Testis (tissue), 2 donors: Measurements from ENCODE around the gene MTURN.

ENCODE experiments used
- POLR2A ChIP-seq: fragments of 450-650 bp; IDR thresholded peaks from one replicate; pipeline ENCODE4 v1.6.1; 2017; ENCODE audit warnings: antibody characterized with exemption, mild to moderate bottlenecking, moderate library complexity
- TF ChIP-seq, protein P1 (sequence below), 3 experiments: fragments of 450-650 bp in 2 of 3; fragments of 200-600 bp in 1 of 3; sonication (generic) in 1 of 3; IDR thresholded peaks; one replicate each; pipeline ENCODE4 v1.5.1; 2016 to 2019; ENCODE audit warnings: antibody characterized with exemption in 3 of 3, mild to moderate bottlenecking in 2 of 3, moderate library complexity in 1 of 3

DNA sequence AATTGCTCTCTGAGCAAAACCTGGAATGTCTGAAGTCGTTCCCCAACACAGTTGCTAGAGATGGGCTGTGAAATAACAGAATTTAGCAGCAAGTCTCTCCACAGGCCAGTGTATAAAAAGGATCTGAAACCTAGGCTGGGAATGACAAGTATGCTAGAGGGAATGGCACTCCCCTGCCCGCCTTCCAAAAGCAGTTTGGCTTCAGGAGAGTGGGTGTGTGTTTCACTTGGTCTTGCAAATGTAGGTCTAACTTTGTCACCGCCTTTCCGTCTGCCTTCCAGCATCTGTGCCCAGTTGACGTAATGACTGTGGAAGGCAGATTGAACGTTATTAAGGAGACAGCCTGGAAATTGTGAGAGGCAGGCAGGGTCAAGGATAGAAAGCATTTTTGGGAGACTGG is 18.0 kb upstream of the MTURN start:
- TF ChIP-seq, protein P1, sequence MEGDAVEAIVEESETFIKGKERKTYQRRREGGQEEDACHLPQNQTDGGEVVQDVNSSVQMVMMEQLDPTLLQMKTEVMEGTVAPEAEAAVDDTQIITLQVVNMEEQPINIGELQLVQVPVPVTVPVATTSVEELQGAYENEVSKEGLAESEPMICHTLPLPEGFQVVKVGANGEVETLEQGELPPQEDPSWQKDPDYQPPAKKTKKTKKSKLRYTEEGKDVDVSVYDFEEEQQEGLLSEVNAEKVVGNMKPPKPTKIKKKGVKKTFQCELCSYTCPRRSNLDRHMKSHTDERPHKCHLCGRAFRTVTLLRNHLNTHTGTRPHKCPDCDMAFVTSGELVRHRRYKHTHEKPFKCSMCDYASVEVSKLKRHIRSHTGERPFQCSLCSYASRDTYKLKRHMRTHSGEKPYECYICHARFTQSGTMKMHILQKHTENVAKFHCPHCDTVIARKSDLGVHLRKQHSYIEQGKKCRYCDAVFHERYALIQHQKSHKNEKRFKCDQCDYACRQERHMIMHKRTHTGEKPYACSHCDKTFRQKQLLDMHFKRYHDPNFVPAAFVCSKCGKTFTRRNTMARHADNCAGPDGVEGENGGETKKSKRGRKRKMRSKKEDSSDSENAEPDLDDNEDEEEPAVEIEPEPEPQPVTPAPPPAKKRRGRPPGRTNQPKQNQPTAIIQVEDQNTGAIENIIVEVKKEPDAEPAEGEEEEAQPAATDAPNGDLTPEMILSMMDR (IDR thresholded peaks at IDR 0.05), result no peak
- TF ChIP-seq POLR2A, result no peak
